Stomach (tissue), 9 donors: ENCODE data around the gene PFKM. TPM values are rescaled to one million over a fixed set of nuclear protein-coding genes. Genes with fewer than 3 reads are reported as not detected.
A peak's percentile ranks its signal among the peaks of the same experiment; 100 is the strongest.

ENCODE experiments used
- DNase-seq, 2 donors: peaks; one replicate each; pipeline versions ENCODE4 v3.0.0 to v3.0.0-alpha.2; 2013 to 2019
- H3K27ac ChIP-seq, 5 donors: fragments of 200-600 bp in 4 of 5; sonication (generic) in 4 of 5; one replicate each; pipeline ENCODE4 v1.5.1; 2013 to 2019; ENCODE audit warnings: mild to moderate bottlenecking in 1 of 5, moderate library complexity in 1 of 5
- H3K27me3 ChIP-seq, 3 donors: fragments of 200-600 bp; sonication (generic); one replicate each; pipeline ENCODE4 v1.5.1; 2017 to 2019; ENCODE audit warnings: mixed run types in 1 of 3
- H3K36me3 ChIP-seq, 4 donors: fragments of 200-600 bp; sonication (generic); 1 replicate in 3 of 4; 2 replicates in 1 of 4; pipeline ENCODE4 v1.5.1; 2016 to 2019
- H3K4me1 ChIP-seq, 4 donors: fragments of 200-600 bp; sonication (generic); one replicate each; pipeline ENCODE4 v1.5.1; 2016 to 2019
- H3K4me3 ChIP-seq, 4 donors: fragments of 200-600 bp; sonication (generic) in 3 of 4; one replicate each; pipeline ENCODE4 v1.5.1; 2016 to 2019; ENCODE audit warnings: mild to moderate bottlenecking in 1 of 4
- H3K9me3 ChIP-seq, 4 donors: fragments of 200-600 bp; sonication (generic); one replicate each; pipeline ENCODE4 v1.5.1; 2016 to 2019
- CTCF ChIP-seq, 7 experiments: fragments of 450-650 bp in 4 of 7; fragments of 200-600 bp in 3 of 7; sonication (generic) in 3 of 7; IDR thresholded peaks; one replicate each; pipeline ENCODE4 v1.5.1; 2016 to 2019; ENCODE audit warnings: antibody characterized with exemption in 7 of 7, control low read depth in 2 of 7, mild to moderate bottlenecking in 1 of 7
- EP300 ChIP-seq: sonication (generic); formaldehyde crosslinking; IDR thresholded peaks from one replicate; pipeline ENCODE4 v1.6.1; 2017; ENCODE audit warnings: antibody characterized with exemption
- POLR2A ChIP-seq, 4 donors: fragments of 450-650 bp; IDR thresholded peaks; one replicate each; pipeline ENCODE4 v1.6.1; 2016; ENCODE audit warnings: antibody characterized with exemption in 4 of 4, control low read depth in 2 of 4, mild to moderate bottlenecking in 1 of 4, moderate library complexity in 1 of 4
- POLR2AphosphoS5 ChIP-seq, 3 donors: sonication (generic); formaldehyde crosslinking; IDR thresholded peaks; one replicate each; pipeline ENCODE4 v1.6.1; 2016; ENCODE audit warnings: antibody characterized with exemption in 3 of 3
- WGBS, 5 donors: extraction: QIAGEN DNeasy Blood & Tissue Kit in 3 of 5; methylation state at CpG; one replicate each; pipeline versions ENCODE4 v1.1.5 to v1.1.7; 2013 to 2018; 5-methylcytosine and 5-hydroxymethylcytosine counted together
- intact Hi-C: fragments of 100-400 bp; cut with DNase I; formaldehyde crosslinking; loops from one replicate; pipeline ENCODE4 v1.15.1; 2023; ENCODE audit warnings: low total_unique reads
- polyA plus RNA-seq, 3 donors: library from polyadenylated mRNA; stranded (reverse); fragments of 200-250 nt; gene quantifications; one replicate each; pipeline ENCODE4 v1.2.3, GENCODE V29; 2013
- total RNA-seq, 5 donors: library from RNA; depleted of rRNA; stranded (reverse); fragments of >200 nt; gene quantifications; one replicate each; pipeline versions ENCODE4 v1.1.0 to v1.2.3, GENCODE V29; 2014 to 2016
- donor health status: healthy with polysubstance abuse.
- donor health status: Bipolar disorder and iron deficiency.
- donor health status: healthy.

The PFKM gene
- total and polyA plus RNA-seq, 8 donors: 9.3 to 57.1 (median 17.7) TPM

- TF ChIP-seq EP300 (no peak), CTCF (IDR thresholded peaks at IDR 0.05) (no peak), POLR2AphosphoS5 (IDR thresholded peaks at IDR 0.05) (no peak), POLR2A (IDR thresholded peaks at IDR 0.05) (no peak)
- no peak overlapping the region for H3K4me3 ChIP-seq
- H3K9me3 ChIP-seq: no peaks in the 10 kb centered on the region
- no peaks in the 10 kb centered on the region for H3K27me3 ChIP-seq
- DNase-seq: no peak
- no peaks in the 10 kb centered on the region for H3K4me1 ChIP-seq
- peaks cover 4 to 80% (median 69%) of the 10 kb centered on the region in 4 donors for H3K36me3 ChIP-seq
- peak overlapping the region in 1 of 5 donors; percentile 34 for H3K27ac ChIP-seq
- intact Hi-C loops: no loop called here
- 89 to 100% (median 93%) methylated on average over 2 of the region's 2 CpGs for WGBS, 5 donors
Observed at GRCh38 chr12:48126953-48127630, 7.9 kb downstream of the PFKM start.

GRCh38 chr12:48128800-48129199, 9.6 kb downstream of the PFKM start:
- H3K9me3 ChIP-seq: no peaks in the 10 kb centered on the region
- H3K4me3 ChIP-seq: no peak overlapping the region
- no peaks in the 10 kb centered on the region for H3K4me1 ChIP-seq
- no peak overlapping the region for H3K27ac ChIP-seq
- no peaks in the 10 kb centered on the region for H3K27me3 ChIP-seq
- no peak for DNase-seq
- WGBS, 5 donors: 95 to 100% (median 100%) methylated on average over 1 of the region's 1 CpG
- intact Hi-C loops: no loop called here
- no peak for TF ChIP-seq POLR2AphosphoS5 (IDR thresholded peaks at IDR 0.05)
- no peak for TF ChIP-seq POLR2A (IDR thresholded peaks at IDR 0.05)
- TF ChIP-seq CTCF (IDR thresholded peaks at IDR 0.05): no peak
- no peak for TF ChIP-seq EP300
- peaks cover 12 to 85% (median 74%) of the 10 kb centered on the region in 4 donors for H3K36me3 ChIP-seq

- Histone ChIP-seq H3K4me1 (no peaks in the 10 kb centered on the region), H3K36me3 (peaks cover 18 to 85% (median 76%) of the 10 kb centered on the region in 4 donors), H3K4me3 (no peak overlapping the region), H3K27me3 (no peaks in the 10 kb centered on the region), H3K9me3 (no peaks in the 10 kb centered on the region), H3K27ac (no peak overlapping the region)
- intact Hi-C loops: no loop called here
- no peak for DNase-seq
- WGBS, 5 donors: 57 to 81% (median 71%) methylated on average over 1 of the region's 1 CpG
- no peak for TF ChIP-seq EP300
- TF ChIP-seq POLR2AphosphoS5 (IDR thresholded peaks at IDR 0.05): no peak
- no peak for TF ChIP-seq CTCF (IDR thresholded peaks at IDR 0.05)
- TF ChIP-seq POLR2A (IDR thresholded peaks at IDR 0.05): no peak
Observed at GRCh38 chr12:48129376-48129775, 10.2 kb downstream of the PFKM start.

- no peaks in the 10 kb centered on the region for H3K9me3 ChIP-seq
- intact Hi-C loops: no loop called here
- H3K4me3 ChIP-seq: no peak overlapping the region
- 91 to 100% (median 92%) methylated on average over 2 of the region's 2 CpGs for WGBS, 5 donors
- no peak overlapping the region for H3K27ac ChIP-seq
- no peak for DNase-seq
- H3K36me3 ChIP-seq: peaks cover 20 to 88% (median 83%) of the 10 kb centered on the region in 4 donors
- no peaks in the 10 kb centered on the region for H3K4me1 ChIP-seq
- no peaks in the 10 kb centered on the region for H3K27me3 ChIP-seq
- TF ChIP-seq POLR2A (IDR thresholded peaks at IDR 0.05) (no peak), EP300 (no peak), POLR2AphosphoS5 (IDR thresholded peaks at IDR 0.05) (no peak), CTCF (IDR thresholded peaks at IDR 0.05) (no peak)
Observed at GRCh38 chr12:48131517-48131916, 12.4 kb downstream of the PFKM start.
